A549 (cell line): ENCODE measurements around the gene GPR78. TPM values are rescaled to one million over a fixed set of nuclear protein-coding genes. Genes with fewer than 3 reads are reported as not detected.

Experiments
- ATAC-seq, 2 experiments: fragments of 200-7000 bp in 1 of 2; fragments of >200 bp in 1 of 2; cut with Nextera tagmentation in 1 of 2; cut with Tn5 transposase in 1 of 2; 3 replicates each; pipeline versions ENCODE4 v1.8.0 to v1.9.1; 2018 to 2020; ENCODE audit warnings: mild to moderate bottlenecking in 1 of 2, moderate library complexity in 1 of 2
- CTCF ChIA-PET: fragments of 300-600 bp; sonication (Branson Sonifier 250); formaldehyde crosslinking; extraction: SDS; loops from one replicate; lab custom pipeline; 2021; ENCODE audit warnings: antibody characterized with exemption, inconsistent platforms; lab: Yijun Ruan, JAX
- POLR2A ChIA-PET: fragments of 350-600 bp; formaldehyde crosslinking; extraction: SDS; loops from one replicate; lab custom pipeline; 2021; ENCODE audit warnings: antibody characterized with exemption, inconsistent platforms; lab: Yijun Ruan, JAX
- DNase-seq, 2 experiments: peaks; one replicate each; pipeline versions ENCODE4 v3.0.0 to v3.0.0-alpha.2; 2011 to 2016; ENCODE audit warnings: low read depth in 1 of 2, low spot score in 1 of 2
- FAIRE-seq: peaks from 2 replicates; lab custom pipeline; 2011; peaks lifted over from hg19 to GRCh38; lab: Jason Lieb, UNC
- H3K27ac ChIP-seq, 2 experiments: fragments of >200 bp; sonication (Bioruptor Twin); formaldehyde crosslinking; 3 replicates each; pipeline ENCODE4 v1.5.1; 2016 to 2017
- H3K4me1 ChIP-seq: fragments of >200 bp; sonication (Bioruptor Twin); formaldehyde crosslinking; 3 replicates; pipeline ENCODE4 v1.6.1; 2016
- H3K4me2 ChIP-seq: fragments of >200 bp; sonication (Bioruptor Twin); formaldehyde crosslinking; 3 replicates; pipeline ENCODE4 v1.6.1; 2016
- H3K4me3 ChIP-seq: fragments of >200 bp; sonication (Bioruptor Twin); formaldehyde crosslinking; 3 replicates; pipeline ENCODE4 v1.5.1; 2016
- H3K9me3 ChIP-seq: fragments of >200 bp; sonication (Bioruptor Twin); formaldehyde crosslinking; 3 replicates; pipeline ENCODE4 v1.6.1; 2016
- BHLHE40 ChIP-seq: IDR thresholded peaks from 2 replicates; pipeline ENCODE4 v1.6.1; 2012; ENCODE audit warnings: low read depth, low read length, inconsistent platforms
- CHD2 ChIP-seq: fragments of 150-350 bp; IDR thresholded peaks from 2 replicates; pipeline ENCODE4 v1.6.1; 2014; ENCODE audit warnings: low read length; ENCODE audit not compliant: partially characterized antibody
- CHD4 ChIP-seq: fragments of 200-600 bp; sonication (generic); IDR thresholded peaks from 2 replicates; pipeline ENCODE4 v1.6.1; 2016; ENCODE audit warnings: antibody characterized with exemption, mild to moderate bottlenecking, borderline replicate concordance
- EP300 ChIP-seq, 2 experiments: fragments of >200 bp; sonication (Bioruptor Twin); formaldehyde crosslinking; IDR thresholded peaks; 2 replicates in 1 of 2; 3 replicates in 1 of 2; pipeline ENCODE4 v1.6.1; 2016 to 2017
- HDAC2 ChIP-seq: fragments of 200-600 bp; sonication (generic); IDR thresholded peaks from 2 replicates; pipeline ENCODE4 v1.6.1; 2016
- HEYL ChIP-seq: fragments of 250-450 bp; sonication (Bioruptor Pico); IDR thresholded peaks from 2 replicates; pipeline ENCODE4 v1.8.0; 2021; ENCODE audit warnings: mild to moderate bottlenecking, moderate library complexity
- HOXA7 ChIP-seq: fragments of 250-450 bp; sonication (Bioruptor Pico); IDR thresholded peaks from 2 replicates; pipeline ENCODE4 v1.5.0; 2020; ENCODE audit warnings: mild to moderate bottlenecking, moderate library complexity
- HOXB13 ChIP-seq: fragments of 250-450 bp; sonication (Bioruptor Pico); IDR thresholded peaks from 2 replicates; pipeline ENCODE4 v1.5.0; 2020; ENCODE audit warnings: low read depth, mild to moderate bottlenecking, moderate library complexity
- JUN ChIP-seq, 2 experiments: fragments of >200 bp; sonication (Bioruptor Twin); formaldehyde crosslinking; IDR thresholded peaks; 2 replicates in 1 of 2; 3 replicates in 1 of 2; pipeline ENCODE4 v1.6.1; 2016 to 2017
- MYC ChIP-seq: IDR thresholded peaks from 2 replicates; pipeline ENCODE4 v1.6.1; 2012; ENCODE audit warnings: mild to moderate bottlenecking, inconsistent platforms, low read length, improper control_type of control experiment, borderline replicate concordance
- NR3C1 ChIP-seq: fragments of >200 bp; sonication (Bioruptor Twin); formaldehyde crosslinking; IDR thresholded peaks from 3 replicates; pipeline ENCODE4 v1.6.1; 2017
- PHF8 ChIP-seq: fragments of 200-600 bp; sonication (generic); IDR thresholded peaks from 2 replicates; pipeline ENCODE4 v1.6.1; 2016; ENCODE audit warnings: low read depth, mild to moderate bottlenecking, antibody characterized with exemption, moderate library complexity, borderline replicate concordance
- RARB ChIP-seq: fragments of 250-450 bp; sonication (Bioruptor Pico); IDR thresholded peaks from 2 replicates; pipeline ENCODE4 v1.8.0; 2021; ENCODE audit warnings: mild to moderate bottlenecking, moderate library complexity
- TFCP2L1 ChIP-seq: fragments of 250-450 bp; sonication (Bioruptor Pico); IDR thresholded peaks from 2 replicates; pipeline ENCODE4 v1.5.0; 2021; ENCODE audit warnings: mild to moderate bottlenecking
- TP53 ChIP-seq: fragments of 250-450 bp; sonication (Bioruptor Pico); IDR thresholded peaks from 2 replicates; pipeline ENCODE4 v1.5.0; 2021; ENCODE audit warnings: mild to moderate bottlenecking, moderate library complexity
- WGBS: methylation state at CpG from one replicate; pipeline ENCODE4 v1.1.6; 2017; ENCODE audit errors: missing lambda C conversion rate; 5-methylcytosine and 5-hydroxymethylcytosine counted together
- polyA plus RNA-seq, 4 experiments: library from polyadenylated mRNA; depleted of rRNA in 3 of 4; stranded (reverse); fragments of >200 nt; fragmentation: RNase III in 1 of 4; extraction: RNeasy Plus Mini Kit Qiagen cat#74134 plus additional on column Dnase treatment in 1 of 4; gene quantifications; 2 replicates in 3 of 4; 3 replicates in 1 of 4; pipeline ENCODE4 v1.2.3, GENCODE V29; 2011 to 2017
- TF ChIP-seq, protein P1 (sequence below): IDR thresholded peaks from 2 replicates; pipeline ENCODE4 v1.6.1; 2012
- TF ChIP-seq, protein P2 (sequence below): fragments of >200 bp; sonication (Bioruptor Twin); formaldehyde crosslinking; IDR thresholded peaks from 2 replicates; pipeline ENCODE4 v1.6.1; 2016
- TF ChIP-seq, protein P3 (sequence below): fragments of >200 bp; sonication (Bioruptor Twin); formaldehyde crosslinking; IDR thresholded peaks from 3 replicates; pipeline ENCODE4 v1.6.1; 2016
- TF ChIP-seq, protein P4 (sequence below): IDR thresholded peaks from 2 replicates; pipeline ENCODE4 v1.6.1; 2012
- TF ChIP-seq, protein P5 (sequence below): fragments of 250-450 bp; sonication (Bioruptor Pico); IDR thresholded peaks from 2 replicates; pipeline ENCODE4 v1.5.0; 2021; ENCODE audit warnings: mild to moderate bottlenecking, moderate library complexity, borderline replicate concordance

Gene GPR78
- polyA plus RNA-seq, 2 of the 4 experiments (the other 2 are of a cell fraction): 0.09 TPM; not detected in 1

DNA sequence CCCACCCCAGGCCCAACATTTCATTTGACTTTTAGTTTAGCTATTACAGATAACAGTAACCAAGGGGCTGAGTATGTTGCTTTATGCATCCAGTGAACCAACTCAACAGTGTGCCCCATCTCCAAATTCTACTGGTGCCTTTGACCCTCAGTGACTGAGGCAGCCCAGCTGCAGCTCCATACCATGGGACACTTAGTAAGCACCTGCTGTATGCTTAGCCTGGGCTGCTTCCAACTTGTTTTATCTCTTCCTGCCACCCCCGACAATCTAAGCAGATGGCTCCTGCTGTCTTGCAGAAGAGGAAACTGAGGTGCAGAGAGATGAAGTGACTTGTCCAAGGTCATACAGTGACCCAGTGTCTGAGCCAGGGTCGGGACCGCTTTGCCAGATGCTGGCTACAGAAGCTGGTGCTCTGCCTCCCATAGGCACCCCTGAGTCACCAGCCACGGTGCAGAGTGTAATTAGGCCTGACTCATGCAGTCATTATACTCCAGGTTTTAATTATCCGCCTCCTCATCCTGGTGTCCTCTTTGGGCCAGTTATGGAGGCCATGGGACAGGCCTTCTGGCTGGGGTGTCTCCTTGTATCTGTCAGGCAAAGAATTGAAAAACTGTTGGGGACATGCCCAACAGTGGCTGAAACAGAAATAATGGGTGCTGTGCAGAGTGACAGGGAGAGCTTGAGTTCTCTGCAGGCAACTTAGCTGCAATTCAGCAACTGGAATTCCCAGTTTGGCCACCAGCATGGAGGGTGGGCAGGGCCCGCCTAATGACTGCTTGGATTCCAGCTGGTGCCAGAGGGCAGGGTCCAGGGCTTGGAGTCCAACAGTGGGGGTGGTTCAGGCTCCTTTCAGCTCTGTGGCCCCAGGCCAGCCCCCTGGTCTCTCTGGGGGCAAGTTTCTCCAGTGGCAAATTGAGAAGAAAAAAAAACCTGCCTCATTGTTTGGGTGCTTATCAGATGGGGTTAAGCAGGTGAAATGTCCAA, 8.2 kb upstream of the GPR78 start:
- FAIRE-seq (no peak), ATAC-seq (no peak), DNase-seq (no peak)
- Histone ChIP-seq H3K4me3 (no peak overlapping the region), H3K4me2 (no peak overlapping the region), H3K9me3 (no peaks in the 10 kb centered on the region), H3K4me1 (no peaks in the 10 kb centered on the region), H3K27ac (no peak overlapping the region)
- 49% methylated on average over 6 of the region's 6 CpGs for WGBS
- TF ChIP-seq, protein P1, sequence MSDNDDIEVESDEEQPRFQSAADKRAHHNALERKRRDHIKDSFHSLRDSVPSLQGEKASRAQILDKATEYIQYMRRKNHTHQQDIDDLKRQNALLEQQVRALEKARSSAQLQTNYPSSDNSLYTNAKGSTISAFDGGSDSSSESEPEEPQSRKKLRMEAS: no peak
- TF ChIP-seq HOXB13 (CRISPR knock-in tag) (no peak), CHD4 (no peak), NR3C1 (no peak), JUN (IDR thresholded peaks at IDR 0.05) (no peak), RARB (CRISPR knock-in tag) (no peak), HOXA7 (CRISPR knock-in tag) (no peak), TP53 (CRISPR knock-in tag) (no peak)
- CTCF ChIA-PET: interaction anchor here (1.0 kb wide), 1 partner anchor 102 kb away, joined by 3 read pairs; no protein-coding TSS in a partner anchor
- POLR2A ChIA-PET: no interaction called here

DNA sequence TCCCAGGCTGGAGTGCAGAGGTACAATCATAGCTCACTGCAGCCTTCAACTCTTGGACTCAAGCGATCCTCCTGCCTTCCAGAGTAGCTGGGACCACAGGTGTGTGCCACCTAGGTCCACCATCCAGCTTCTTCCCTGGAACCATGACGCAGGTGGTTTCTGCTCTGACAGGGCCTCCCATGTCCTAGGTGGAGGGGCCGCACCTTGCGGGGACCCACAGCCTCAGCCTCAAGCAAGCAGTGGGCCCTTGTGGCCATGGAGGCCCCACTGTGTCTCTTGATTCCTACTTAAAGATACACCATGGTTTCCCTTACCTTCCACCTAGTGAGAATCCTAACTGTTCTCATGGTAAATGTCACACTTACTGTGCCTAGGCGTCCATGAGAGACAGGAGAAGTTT, 6.9 kb upstream of the GPR78 start:
- H3K9me3 ChIP-seq: no peaks in the 10 kb centered on the region
- TF ChIP-seq TFCP2L1 (no peak), CHD2 (no peak), PHF8 (no peak), HEYL (CRISPR knock-in tag) (no peak), MYC (no peak), EP300 (IDR thresholded peaks at IDR 0.05) (no peak), BHLHE40 (no peak), HDAC2 (no peak)
- TF ChIP-seq, protein P2, sequence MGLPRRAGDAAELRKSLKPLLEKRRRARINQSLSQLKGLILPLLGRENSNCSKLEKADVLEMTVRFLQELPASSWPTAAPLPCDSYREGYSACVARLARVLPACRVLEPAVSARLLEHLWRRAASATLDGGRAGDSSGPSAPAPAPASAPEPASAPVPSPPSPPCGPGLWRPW: no peak
- TF ChIP-seq, protein P3, sequence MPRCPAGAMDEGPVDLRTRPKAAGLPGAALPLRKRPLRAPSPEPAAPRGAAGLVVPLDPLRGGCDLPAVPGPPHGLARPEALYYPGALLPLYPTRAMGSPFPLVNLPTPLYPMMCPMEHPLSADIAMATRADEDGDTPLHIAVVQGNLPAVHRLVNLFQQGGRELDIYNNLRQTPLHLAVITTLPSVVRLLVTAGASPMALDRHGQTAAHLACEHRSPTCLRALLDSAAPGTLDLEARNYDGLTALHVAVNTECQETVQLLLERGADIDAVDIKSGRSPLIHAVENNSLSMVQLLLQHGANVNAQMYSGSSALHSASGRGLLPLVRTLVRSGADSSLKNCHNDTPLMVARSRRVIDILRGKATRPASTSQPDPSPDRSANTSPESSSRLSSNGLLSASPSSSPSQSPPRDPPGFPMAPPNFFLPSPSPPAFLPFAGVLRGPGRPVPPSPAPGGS: no peak
- TF ChIP-seq, protein P4, sequence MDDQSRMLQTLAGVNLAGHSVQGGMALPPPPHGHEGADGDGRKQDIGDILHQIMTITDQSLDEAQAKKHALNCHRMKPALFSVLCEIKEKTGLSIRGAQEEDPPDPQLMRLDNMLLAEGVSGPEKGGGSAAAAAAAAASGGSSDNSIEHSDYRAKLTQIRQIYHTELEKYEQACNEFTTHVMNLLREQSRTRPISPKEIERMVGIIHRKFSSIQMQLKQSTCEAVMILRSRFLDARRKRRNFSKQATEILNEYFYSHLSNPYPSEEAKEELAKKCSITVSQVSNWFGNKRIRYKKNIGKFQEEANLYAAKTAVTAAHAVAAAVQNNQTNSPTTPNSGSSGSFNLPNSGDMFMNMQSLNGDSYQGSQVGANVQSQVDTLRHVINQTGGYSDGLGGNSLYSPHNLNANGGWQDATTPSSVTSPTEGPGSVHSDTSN: no peak
- TF ChIP-seq, protein P5, sequence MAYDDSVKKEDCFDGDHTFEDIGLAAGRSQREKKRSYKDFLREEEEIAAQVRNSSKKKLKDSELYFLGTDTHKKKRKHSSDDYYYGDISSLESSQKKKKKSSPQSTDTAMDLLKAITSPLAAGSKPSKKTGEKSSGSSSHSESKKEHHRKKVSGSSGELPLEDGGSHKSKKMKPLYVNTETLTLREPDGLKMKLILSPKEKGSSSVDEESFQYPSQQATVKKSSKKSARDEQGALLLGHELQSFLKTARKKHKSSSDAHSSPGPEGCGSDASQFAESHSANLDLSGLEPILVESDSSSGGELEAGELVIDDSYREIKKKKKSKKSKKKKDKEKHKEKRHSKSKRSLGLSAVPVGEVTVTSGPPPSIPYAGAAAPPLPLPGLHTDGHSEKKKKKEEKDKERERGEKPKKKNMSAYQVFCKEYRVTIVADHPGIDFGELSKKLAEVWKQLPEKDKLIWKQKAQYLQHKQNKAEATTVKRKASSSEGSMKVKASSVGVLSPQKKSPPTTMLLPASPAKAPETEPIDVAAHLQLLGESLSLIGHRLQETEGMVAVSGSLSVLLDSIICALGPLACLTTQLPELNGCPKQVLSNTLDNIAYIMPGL (CRISPR knock-in tag): no peak
- no peak overlapping the region for H3K27ac ChIP-seq
- H3K4me2 ChIP-seq: no peak overlapping the region
- H3K4me1 ChIP-seq: no peaks in the 10 kb centered on the region
- no peak for ATAC-seq
- CTCF ChIA-PET: no interaction called here
- 48% methylated on average over 5 of the region's 5 CpGs for WGBS
- POLR2A ChIA-PET: no interaction called here
- no peak for DNase-seq
- H3K4me3 ChIP-seq: no peak overlapping the region
- no peak for FAIRE-seq
